CD4-positive, alpha-beta memory T cell (primary cell): ENCODE data around the gene KRTAP5-4. TPM values are rescaled to one million over a fixed set of nuclear protein-coding genes. Genes with fewer than 3 reads are reported as not detected.

Source experiments
- CTCF ChIA-PET: fragments of 350-600 bp; sonication (Branson Sonifier 250); formaldehyde crosslinking; loops from one replicate; lab custom pipeline; 2021; ENCODE audit warnings: inconsistent platforms; ENCODE audit not compliant: partially characterized antibody; lab: Charles Lee
- POLR2A ChIA-PET: fragments of 350-600 bp; sonication (Branson Sonifier 250); formaldehyde crosslinking; loops from one replicate; lab custom pipeline; 2021; ENCODE audit not compliant: partially characterized antibody; lab: Charles Lee
- DNase-seq, 5 donors: peaks; one replicate each; pipeline versions ENCODE4 v3.0.0 to v3.0.0-alpha.2; 2020 to 2022; ENCODE audit warnings: mixed read lengths in 1 of 5
- H3K27ac ChIP-seq: one replicate; pipeline ENCODE4 v1.7.0; 2013; ENCODE audit warnings: low read depth, low read length
- H3K27me3 ChIP-seq: 2 replicates; pipeline ENCODE4 v1.7.0; 2013; ENCODE audit warnings: mild to moderate bottlenecking, low read length, moderate library complexity; ENCODE audit not compliant: insufficient read depth
- H3K36me3 ChIP-seq: 2 replicates; pipeline ENCODE4 v1.7.0; 2013; ENCODE audit warnings: mild to moderate bottlenecking, low read length, moderate library complexity; ENCODE audit not compliant: insufficient read depth
- H3K4me1 ChIP-seq: 2 replicates; pipeline ENCODE4 v1.7.0; 2013; ENCODE audit warnings: mild to moderate bottlenecking, low read length, moderate library complexity; ENCODE audit not compliant: insufficient read depth
- H3K4me3 ChIP-seq, 2 donors: one replicate each; pipeline ENCODE4 v1.7.0; 2013; ENCODE audit warnings: low read length in 2 of 2, mild to moderate bottlenecking in 1 of 2
- H3K9me3 ChIP-seq, 2 donors: one replicate each; pipeline ENCODE4 v1.7.0; 2013; ENCODE audit warnings: low read length in 2 of 2, control low read depth in 1 of 2; ENCODE audit not compliant: control insufficient read depth in 1 of 2
- H3K27ac Mint-ChIP-seq, 7 donors: one replicate each; pipeline ENCODE4 v1.8.0; 2020 to 2021; ENCODE audit warnings: mixed read lengths in 7 of 7, mild to moderate bottlenecking in 6 of 7, inconsistent platforms in 3 of 7, moderate library complexity in 3 of 7
- H3K27me3 Mint-ChIP-seq, 2 donors: one replicate each; pipeline ENCODE4 v1.8.0; 2020 to 2021; ENCODE audit warnings: mixed read lengths in 2 of 2
- H3K36me3 Mint-ChIP-seq, 2 donors: one replicate each; pipeline ENCODE4 v1.8.0; 2020 to 2021; ENCODE audit warnings: mixed read lengths in 2 of 2, inconsistent platforms in 1 of 2, mild to moderate bottlenecking in 1 of 2
- H3K4me1 Mint-ChIP-seq, 4 donors: one replicate each; pipeline ENCODE4 v1.8.0; 2020 to 2021; ENCODE audit warnings: mixed read lengths in 4 of 4, mild to moderate bottlenecking in 1 of 4
- H3K4me3 Mint-ChIP-seq, 8 donors: one replicate each; pipeline ENCODE4 v1.8.0; 2020 to 2021; ENCODE audit warnings: mixed read lengths in 8 of 8, mild to moderate bottlenecking in 7 of 8, moderate library complexity in 6 of 8, inconsistent platforms in 3 of 8
- H3K9me3 Mint-ChIP-seq, 8 donors: one replicate each; pipeline ENCODE4 v1.8.0; 2020 to 2021; ENCODE audit warnings: mixed read lengths in 8 of 8, mild to moderate bottlenecking in 5 of 8, inconsistent platforms in 3 of 8, moderate library complexity in 1 of 8
- intact Hi-C: fragments of 100-400 bp; cut with micrococcal nuclease; formaldehyde crosslinking; loops from one replicate; pipeline ENCODE4 v1.15.1; 2023
- polyA plus RNA-seq, 2 donors: library from polyadenylated mRNA; unstranded; fragments of 300-500 nt; fragmentation: Illumina TruSeq; gene quantifications; one replicate each; pipeline ENCODE4 v1.2.3, GENCODE V29; 2021
- total RNA-seq, 2 experiments: library from RNA; stranded (reverse); gene quantifications; one replicate each; pipeline ENCODE4 v1.2.3, GENCODE V29; 2021

Gene KRTAP5-4
- total and polyA plus RNA-seq, 4 experiments from 2014 or later = not detected

GRCh38 chr11:1656670-1657069 lies 34.7 kb upstream of the KRTAP5-4 start:
- Histone ChIP-seq H3K36me3 (no peaks in the 10 kb centered on the region), H3K4me1 (peaks cover 14% of the 10 kb centered on the region), H3K27me3 (no peaks in the 10 kb centered on the region), H3K4me3 (no peak overlapping the region), H3K27ac (no peak overlapping the region), H3K9me3 (no peaks in the 10 kb centered on the region)
- peaks cover 6 to 15% (median 13%) of the 10 kb centered on the region in 4 donors for H3K4me1 Mint-ChIP-seq
- intact Hi-C loops = no loop called here
- no peak overlapping the region for H3K27ac Mint-ChIP-seq
- peaks cover 12 to 25% of the 10 kb centered on the region in 2 donors for H3K27me3 Mint-ChIP-seq
- no peaks in the 10 kb centered on the region for H3K36me3 Mint-ChIP-seq
- ChIA-PET POLR2A (no interaction called here), CTCF (no interaction called here)
- no peak overlapping the region for H3K4me3 Mint-ChIP-seq
- H3K9me3 Mint-ChIP-seq = peaks cover 0 to 2% (median 0%) of the 10 kb centered on the region in 8 donors
- DNase-seq = no peak

GRCh38 chr11:1656061-1656441 lies 34.1 kb upstream of the KRTAP5-4 start:
- Histone ChIP-seq H3K4me1 (peaks cover 14% of the 10 kb centered on the region), H3K27me3 (no peaks in the 10 kb centered on the region), H3K36me3 (no peaks in the 10 kb centered on the region), H3K9me3 (no peaks in the 10 kb centered on the region), H3K27ac (no peak overlapping the region), H3K4me3 (no peak overlapping the region)
- intact Hi-C loops = no loop called here
- Mint-ChIP-seq H3K9me3 (peaks cover 0 to 2% (median 0%) of the 10 kb centered on the region in 8 donors), H3K27ac (no peak overlapping the region), H3K4me3 (peak overlapping the region in 1 of 8 donors; percentile 26), H3K27me3 (peaks cover 12 to 27% of the 10 kb centered on the region in 2 donors), H3K4me1 (peaks cover 6 to 15% (median 13%) of the 10 kb centered on the region in 4 donors), H3K36me3 (no peaks in the 10 kb centered on the region)
- CTCF ChIA-PET = no interaction called here
- no peak for DNase-seq
- POLR2A ChIA-PET = no interaction called here

GRCh38 chr11:1655168-1656060 lies 33.5 kb upstream of the KRTAP5-4 start:
- intact Hi-C loops = no loop called here
- Mint-ChIP-seq H3K4me3 (peak overlapping the region in 1 of 8 donors; percentile 26), H3K36me3 (no peaks in the 10 kb centered on the region), H3K9me3 (peaks cover 0 to 2% (median 0%) of the 10 kb centered on the region in 8 donors), H3K27me3 (peaks cover 12 to 27% of the 10 kb centered on the region in 2 donors), H3K27ac (no peak overlapping the region), H3K4me1 (peaks cover 6 to 14% (median 12%) of the 10 kb centered on the region in 4 donors)
- Histone ChIP-seq H3K9me3 (no peaks in the 10 kb centered on the region), H3K27ac (no peak overlapping the region), H3K4me1 (peaks cover 14% of the 10 kb centered on the region), H3K36me3 (no peaks in the 10 kb centered on the region), H3K27me3 (no peaks in the 10 kb centered on the region), H3K4me3 (no peak overlapping the region)
- DNase-seq = no peak
- CTCF ChIA-PET = interaction anchor here (3.5 kb wide), 1 partner anchor 38 kb away, joined by 59 read pairs; no protein-coding TSS in a partner anchor
- POLR2A ChIA-PET = no interaction called here

- H3K27ac ChIP-seq = no peak overlapping the region
- H3K27me3 ChIP-seq = no peaks in the 10 kb centered on the region
- peaks cover 9% of the 10 kb centered on the region for H3K4me1 ChIP-seq
- peaks cover 0 to 2% (median 0%) of the 10 kb centered on the region in 8 donors for H3K9me3 Mint-ChIP-seq
- ChIA-PET POLR2A (no interaction called here), CTCF (interaction anchor here (1.1 to 3.5 kb wide), 5 partner anchors 15 to 497 kb away, joined by 5 to 59 read pairs (median 28); no protein-coding TSS in a partner anchor)
- H3K9me3 ChIP-seq = no peaks in the 10 kb centered on the region
- peaks cover 4 to 5% (median 5%) of the 10 kb centered on the region in 4 donors for H3K4me1 Mint-ChIP-seq
- no peak for DNase-seq
- no peaks in the 10 kb centered on the region for H3K36me3 Mint-ChIP-seq
- peaks cover 9 to 19% of the 10 kb centered on the region in 2 donors for H3K27me3 Mint-ChIP-seq
- intact Hi-C loops = no loop called here
- no peak overlapping the region for H3K4me3 ChIP-seq
- no peak overlapping the region for H3K27ac Mint-ChIP-seq
- H3K36me3 ChIP-seq = no peaks in the 10 kb centered on the region
- no peak overlapping the region for H3K4me3 Mint-ChIP-seq
Measured at GRCh38 chr11:1654388-1655167, 32.6 kb upstream of the KRTAP5-4 start.

- Mint-ChIP-seq H3K27ac (peak overlapping the region in 1 of 7 donors; percentile 65), H3K27me3 (peaks cover 9 to 18% of the 10 kb centered on the region in 2 donors), H3K36me3 (no peaks in the 10 kb centered on the region), H3K4me1 (peaks cover 0 to 2% (median under 1%) of the 10 kb centered on the region in 4 donors), H3K9me3 (peaks cover 0 to 2% (median 0%) of the 10 kb centered on the region in 8 donors), H3K4me3 (no peak overlapping the region)
- DNase-seq = no peak
- no peak overlapping the region for H3K4me3 ChIP-seq
- H3K4me1 ChIP-seq = peaks cover 1% of the 10 kb centered on the region
- no peaks in the 10 kb centered on the region for H3K36me3 ChIP-seq
- POLR2A ChIA-PET = no interaction called here
- intact Hi-C loops = no loop called here
- H3K27ac ChIP-seq = no peak overlapping the region
- H3K9me3 ChIP-seq = no peaks in the 10 kb centered on the region
- no peaks in the 10 kb centered on the region for H3K27me3 ChIP-seq
- CTCF ChIA-PET = interaction anchor here (0.8 to 3.5 kb wide), 18 partner anchors 15 to 498 kb away, joined by 3 to 59 read pairs (median 6); partner anchors contain the start of genes KRTAP5-6, LSP1 and SYT8
Measured at GRCh38 chr11:1653541-1654387, 31.8 kb upstream of the KRTAP5-4 start.

GRCh38 chr11:1652771-1653540 lies 31.0 kb upstream of the KRTAP5-4 start:
- Mint-ChIP-seq H3K9me3 (no peaks in the 10 kb centered on the region), H3K4me3 (no peak overlapping the region), H3K27me3 (peaks cover 7 to 15% of the 10 kb centered on the region in 2 donors), H3K27ac (peak overlapping the region in 1 of 7 donors; percentile 57), H3K36me3 (no peaks in the 10 kb centered on the region), H3K4me1 (peaks cover 0 to 2% (median under 1%) of the 10 kb centered on the region in 4 donors)
- Histone ChIP-seq H3K4me3 (no peak overlapping the region), H3K27me3 (no peaks in the 10 kb centered on the region), H3K4me1 (no peaks in the 10 kb centered on the region), H3K36me3 (no peaks in the 10 kb centered on the region), H3K27ac (no peak overlapping the region), H3K9me3 (no peaks in the 10 kb centered on the region)
- ChIA-PET CTCF (interaction anchor here (0.6 to 3.5 kb wide), 43 partner anchors 9 to 920 kb away, joined by 3 to 59 read pairs (median 4); partner anchors contain the start of genes KRTAP5-5, KRTAP5-6, LSP1 and SYT8), POLR2A (interaction anchor here (1.0 kb wide), 2 partner anchors 41 to 181 kb away, joined by 3 to 6 read pairs; no protein-coding TSS in a partner anchor)
- intact Hi-C loops = no loop called here
- DNase-seq = peak; percentile 62 to 79 (median 72)
